ENCODE data around the gene LRP4.
"Not testable (repeated sequence)": the region's sequence is repeated elsewhere in the genome, so short reads cannot be mapped to it uniquely, and the experiment has no call there.

The LRP4 gene

GRCh38 chr11:46918083-46918787, at the start of gene LRP4:
Gene LRP4 (minus strand): TSS chr11:46918550. CDS start chr11:46918379, 171 bp downstream.
- in situ Hi-C loops (cut with MboI; ENCODE audit: low pct_unique_long_range_greater_than_20kb, low sequenced_read_pairs, unreplicated experiment): no loop called here

GRCh38 chr11:46967962-46968361, 49.6 kb upstream of the LRP4 start:
- TF ChIP-seq CTCF (IDR thresholded peaks at IDR 0.05; ENCODE audit: extremely low read depth, insufficient read depth, missing control alignments): no peak
- no peak for DNase-seq (ENCODE audit: low spot score)
- in situ Hi-C loops (cut with MboI; ENCODE audit: low pct_unique_long_range_greater_than_20kb, low sequenced_read_pairs, unreplicated experiment): no loop called here

More at GRCh38 chr11:46918083-46918787, at the start of gene LRP4:
- DNase-seq (ENCODE audit: low spot score): peak; percentile 88
- no peak for TF ChIP-seq CTCF (IDR thresholded peaks at IDR 0.05; ENCODE audit: extremely low read depth, insufficient read depth, missing control alignments)

- no peak for TF ChIP-seq CTCF (IDR thresholded peaks at IDR 0.05; ENCODE audit: extremely low read depth, insufficient read depth, missing control alignments)
- DNase-seq (ENCODE audit: low spot score): no peak
- in situ Hi-C loops (cut with MboI; ENCODE audit: low pct_unique_long_range_greater_than_20kb, low sequenced_read_pairs, unreplicated experiment): no loop called here
Measured at GRCh38 chr11:46966773-46967172, 48.4 kb upstream of the LRP4 start.

GRCh38 chr11:46963844-46964243, 45.5 kb upstream of the LRP4 start:
- no peak for DNase-seq (ENCODE audit: low spot score)
- in situ Hi-C loops (cut with MboI; ENCODE audit: low pct_unique_long_range_greater_than_20kb, low sequenced_read_pairs, unreplicated experiment): no loop called here
- no peak for TF ChIP-seq CTCF (IDR thresholded peaks at IDR 0.05; ENCODE audit: extremely low read depth, insufficient read depth, missing control alignments)

GRCh38 chr11:46961886-46962285, 43.5 kb upstream of the LRP4 start:
- in situ Hi-C loops (cut with MboI; ENCODE audit: low pct_unique_long_range_greater_than_20kb, low sequenced_read_pairs, unreplicated experiment); DNase-seq (ENCODE audit: low spot score): not testable (repeated sequence)

- in situ Hi-C loops (cut with MboI; ENCODE audit: low pct_unique_long_range_greater_than_20kb, low sequenced_read_pairs, unreplicated experiment): no loop called here
- DNase-seq (ENCODE audit: low spot score): no peak
- no peak for TF ChIP-seq CTCF (IDR thresholded peaks at IDR 0.05; ENCODE audit: extremely low read depth, insufficient read depth, missing control alignments)
Measured at GRCh38 chr11:46961041-46961440, 42.7 kb upstream of the LRP4 start.

- no peak for DNase-seq (ENCODE audit: low spot score)
- TF ChIP-seq CTCF (IDR thresholded peaks at IDR 0.05; ENCODE audit: extremely low read depth, insufficient read depth, missing control alignments): no peak
- in situ Hi-C loops (cut with MboI; ENCODE audit: low pct_unique_long_range_greater_than_20kb, low sequenced_read_pairs, unreplicated experiment): no loop called here
Measured at GRCh38 chr11:46958777-46959176, 40.4 kb upstream of the LRP4 start.

Data from GM13977 (cell line).